HG02943 (cell line): ENCODE results near the gene CYTH2.

ENCODE experiments used
- ATAC-seq: cut with Tn5 transposase; IDR thresholded peaks from one replicate; pipeline ENCODE4 v1.9.1; 2021; ENCODE audit warnings: mild to moderate bottlenecking, low read depth, moderate library complexity; ENCODE audit not compliant: unreplicated experiment

CYTH2 gene

DNA sequence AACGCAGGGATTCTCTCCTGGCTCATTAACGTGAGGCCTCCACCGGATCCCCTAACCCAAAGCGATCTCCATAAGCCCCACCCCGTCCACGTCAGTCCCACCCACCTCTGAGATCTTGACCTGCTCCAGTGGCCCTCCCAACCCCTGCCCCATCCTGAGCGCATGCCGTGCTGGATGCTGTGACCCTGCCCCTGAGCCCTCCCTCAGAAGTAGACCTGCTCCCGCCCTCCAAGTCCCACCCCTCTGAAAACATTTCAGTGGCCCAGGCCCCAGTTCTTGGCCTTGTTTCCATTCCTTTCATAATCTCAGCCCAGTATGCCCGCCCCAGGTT, 22.6 kb downstream of the CYTH2 start:
- no peak for ATAC-seq

DNA sequence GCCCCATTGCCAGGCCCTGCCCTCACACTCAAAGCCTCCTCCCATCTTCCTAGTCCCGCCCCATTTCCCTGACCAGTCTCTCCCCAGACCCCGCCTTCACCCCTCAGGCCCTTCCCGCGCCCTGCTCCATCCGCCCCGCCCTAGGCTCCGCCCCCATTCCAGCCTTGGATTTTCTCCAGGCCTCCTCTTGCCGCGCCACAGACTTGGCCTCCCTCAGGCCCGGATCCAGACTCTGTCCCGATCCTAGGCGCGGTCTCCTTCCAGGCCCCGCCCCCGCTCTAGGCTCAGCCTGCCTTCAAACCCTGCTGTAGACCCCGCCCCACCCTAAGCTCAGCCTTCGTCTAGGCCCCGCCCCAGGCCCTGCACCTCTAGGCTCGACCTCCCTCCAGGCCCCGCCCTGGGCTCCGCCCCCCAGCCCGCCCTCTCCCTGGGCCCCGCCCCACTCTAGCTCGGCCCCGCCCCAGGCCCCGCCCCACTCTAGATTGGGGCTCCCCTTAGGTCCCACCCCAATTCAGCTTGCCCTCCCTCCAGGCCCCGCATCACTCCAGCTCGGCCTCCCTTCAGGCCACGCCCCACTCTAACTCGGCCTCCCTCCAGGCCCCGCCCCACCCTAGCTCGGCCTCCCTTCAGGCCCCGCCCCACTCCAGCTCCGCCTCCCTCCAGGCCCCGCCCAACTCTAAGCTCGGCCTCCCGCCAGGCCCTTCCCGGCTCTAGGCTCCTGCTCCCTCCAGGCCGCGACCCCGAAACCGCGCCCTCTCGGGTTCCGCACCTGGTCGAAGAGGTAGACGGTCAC, 24.0 kb downstream of the CYTH2 start:
- ATAC-seq: peak; percentile 62

DNA sequence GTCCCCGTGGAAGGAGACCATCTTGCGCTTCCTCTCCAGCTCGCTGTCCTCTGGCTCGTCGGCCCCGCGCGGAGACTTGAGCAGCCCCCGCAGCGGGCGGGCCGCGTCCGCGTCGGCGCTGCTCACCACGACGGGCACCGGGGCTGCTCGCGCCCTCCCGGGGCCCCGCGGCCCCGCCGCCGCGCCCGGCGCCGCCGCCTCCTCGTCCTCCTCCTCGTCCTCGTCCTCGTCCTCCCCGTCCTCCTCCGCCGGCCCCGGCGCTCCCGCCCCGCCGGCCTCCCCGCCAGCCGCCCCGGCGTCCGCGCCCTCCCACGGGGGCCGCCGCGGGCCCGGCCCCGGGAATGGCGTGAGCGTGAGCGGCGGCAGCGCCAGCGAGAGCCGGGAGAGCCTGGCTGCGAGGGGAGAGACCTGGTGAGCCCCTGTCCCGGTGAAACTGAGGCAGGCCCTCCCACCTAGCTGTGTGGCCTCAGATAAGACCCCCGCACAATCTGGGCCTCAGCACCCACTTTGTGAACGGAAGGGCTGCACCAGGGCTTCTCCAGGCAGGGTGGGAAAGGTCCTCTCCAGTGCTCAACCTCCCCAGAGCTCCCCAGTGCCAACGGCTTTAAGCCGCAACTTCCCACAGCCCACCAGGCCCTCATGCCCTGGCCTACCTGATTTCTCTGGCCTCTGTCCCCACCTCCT, 24.7 kb downstream of the CYTH2 start:
- peak; percentile 9 for ATAC-seq

DNA sequence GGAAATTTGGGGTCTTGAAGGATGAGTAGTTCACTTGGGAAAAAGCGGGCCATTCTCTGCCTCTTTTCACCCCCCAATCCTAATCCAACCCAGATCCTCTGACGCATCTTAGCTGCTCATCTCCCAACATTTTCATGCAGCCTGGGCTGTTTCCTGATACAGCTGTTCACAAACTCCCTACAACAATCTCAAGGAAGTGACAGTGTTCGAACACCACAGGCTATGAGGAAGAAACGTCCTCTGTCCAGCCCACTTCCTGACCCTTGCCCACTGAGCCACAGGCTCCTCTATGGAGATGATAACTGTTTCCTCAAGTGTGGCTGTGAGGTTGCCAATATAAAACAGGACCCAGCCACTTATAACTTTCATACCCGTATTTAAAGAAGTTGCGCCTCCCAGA, 26.2 kb downstream of the CYTH2 start:
- no peak for ATAC-seq

DNA sequence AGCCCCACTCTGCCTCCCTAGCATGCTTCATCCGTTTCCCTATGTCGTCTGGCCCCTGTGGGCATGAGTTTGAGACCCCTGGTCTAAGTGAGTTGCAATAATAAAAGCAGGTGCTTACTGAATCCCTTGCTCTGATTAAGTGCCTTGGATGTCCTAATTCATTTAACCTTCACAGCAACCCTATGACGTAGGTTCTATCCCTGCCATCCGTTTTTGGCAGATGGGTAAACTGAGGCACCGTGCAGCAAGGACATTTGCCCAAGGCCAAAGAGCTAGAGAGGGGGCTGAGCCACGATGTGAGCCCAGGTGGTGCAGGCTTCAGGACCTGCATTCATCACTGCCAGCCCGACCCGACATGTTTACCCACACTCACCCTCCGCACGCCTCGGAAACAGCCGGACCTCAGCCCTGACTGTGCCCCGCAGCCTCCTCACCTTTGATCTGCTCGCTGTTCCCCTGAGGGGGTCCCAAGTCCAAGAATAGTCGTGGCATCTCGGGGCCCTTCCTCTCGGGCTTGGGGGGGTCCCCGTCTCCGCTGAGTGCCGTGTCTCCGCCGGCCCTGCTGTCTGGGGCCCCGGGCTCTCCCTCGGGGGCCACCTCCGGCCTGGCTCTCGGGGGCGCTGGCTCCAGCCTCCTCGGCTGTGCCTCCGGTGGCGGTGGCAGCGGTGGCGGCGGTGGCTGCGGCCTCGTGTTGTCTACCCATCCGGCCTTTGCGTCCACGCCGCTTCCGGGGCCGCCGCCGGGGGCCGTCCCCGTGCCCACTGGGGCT, 28.0 kb downstream of the CYTH2 start:
- no peak for ATAC-seq

DNA sequence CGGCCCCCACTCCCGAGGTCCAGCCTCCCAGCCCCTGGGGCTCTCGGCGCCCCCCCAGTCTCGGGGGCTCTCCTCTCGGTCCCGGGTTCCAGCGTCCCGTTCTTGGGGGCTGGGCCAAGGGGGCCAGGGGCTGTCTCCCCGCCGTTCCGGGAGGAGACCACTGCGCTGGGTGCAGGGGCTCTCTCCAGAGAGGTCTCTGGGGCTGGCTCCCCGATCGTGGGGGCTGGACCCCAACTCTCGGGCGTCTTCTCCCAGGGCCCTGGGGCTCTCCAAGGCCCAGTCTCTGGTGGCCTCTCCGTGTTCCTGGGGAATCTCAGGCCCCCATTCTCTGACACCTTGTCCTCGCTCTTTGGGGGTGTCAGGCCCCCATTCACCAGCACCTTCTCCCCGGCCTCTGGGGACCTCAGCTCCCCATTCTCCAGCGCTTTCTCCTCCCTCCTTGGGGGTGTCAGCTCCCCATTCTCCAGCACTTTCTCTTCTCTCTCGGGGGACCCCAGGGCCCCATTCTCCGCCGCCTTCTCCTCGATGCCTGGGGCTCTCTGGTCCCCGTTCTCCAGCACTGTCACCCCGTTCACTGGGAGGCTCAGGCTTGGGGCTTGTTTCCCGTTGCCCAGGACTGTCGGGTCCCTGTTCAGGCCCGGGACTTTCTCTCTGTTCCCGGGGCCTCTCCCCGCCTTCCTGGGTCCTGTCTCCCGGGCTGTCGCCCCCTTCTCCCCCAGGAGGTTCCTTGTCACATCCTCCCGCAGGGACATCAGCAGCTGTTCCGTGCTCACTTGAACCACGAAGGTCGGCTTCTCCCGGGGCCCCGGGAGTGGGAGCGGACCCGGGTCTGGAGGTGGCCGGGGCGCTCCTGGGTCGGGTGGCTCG, 28.8 kb downstream of the CYTH2 start:
- no peak for ATAC-seq

DNA sequence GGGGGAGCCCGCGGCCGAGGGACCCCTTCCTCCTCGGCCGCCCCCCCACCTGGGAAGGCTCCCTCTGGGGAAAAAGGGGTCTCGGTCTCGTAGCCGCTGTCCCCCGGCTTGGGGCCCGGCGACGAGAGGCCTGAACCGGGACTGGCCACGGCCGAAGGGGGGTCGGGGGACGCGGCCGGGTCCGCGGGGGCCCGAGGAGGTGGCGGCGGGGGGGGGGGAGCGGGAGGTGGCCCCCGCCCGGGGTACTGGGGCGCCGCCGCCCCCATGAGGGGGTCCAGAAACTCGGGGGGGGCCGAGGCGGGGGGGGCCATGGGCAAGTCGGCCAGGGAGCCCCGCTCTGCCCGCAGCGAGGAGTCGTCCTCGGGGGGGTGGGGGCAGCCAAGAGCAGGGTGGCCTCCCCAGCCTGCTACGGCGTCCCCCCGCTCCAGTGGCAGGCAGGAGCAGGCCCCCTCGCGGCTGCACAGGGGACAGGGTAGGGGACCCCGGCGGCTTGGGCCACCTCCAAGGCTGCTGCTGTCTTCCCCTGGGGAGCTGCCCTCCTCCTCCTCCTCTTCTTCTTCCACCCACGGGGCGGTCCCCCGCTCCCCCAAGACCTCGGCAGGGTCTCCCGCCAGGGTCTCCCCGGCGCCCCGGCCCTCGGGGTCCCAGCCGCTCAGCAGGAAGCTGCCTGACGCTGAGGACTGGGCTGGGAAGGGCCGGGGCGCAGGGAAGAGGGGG, 29.6 kb downstream of the CYTH2 start:
- no peak for ATAC-seq

DNA sequence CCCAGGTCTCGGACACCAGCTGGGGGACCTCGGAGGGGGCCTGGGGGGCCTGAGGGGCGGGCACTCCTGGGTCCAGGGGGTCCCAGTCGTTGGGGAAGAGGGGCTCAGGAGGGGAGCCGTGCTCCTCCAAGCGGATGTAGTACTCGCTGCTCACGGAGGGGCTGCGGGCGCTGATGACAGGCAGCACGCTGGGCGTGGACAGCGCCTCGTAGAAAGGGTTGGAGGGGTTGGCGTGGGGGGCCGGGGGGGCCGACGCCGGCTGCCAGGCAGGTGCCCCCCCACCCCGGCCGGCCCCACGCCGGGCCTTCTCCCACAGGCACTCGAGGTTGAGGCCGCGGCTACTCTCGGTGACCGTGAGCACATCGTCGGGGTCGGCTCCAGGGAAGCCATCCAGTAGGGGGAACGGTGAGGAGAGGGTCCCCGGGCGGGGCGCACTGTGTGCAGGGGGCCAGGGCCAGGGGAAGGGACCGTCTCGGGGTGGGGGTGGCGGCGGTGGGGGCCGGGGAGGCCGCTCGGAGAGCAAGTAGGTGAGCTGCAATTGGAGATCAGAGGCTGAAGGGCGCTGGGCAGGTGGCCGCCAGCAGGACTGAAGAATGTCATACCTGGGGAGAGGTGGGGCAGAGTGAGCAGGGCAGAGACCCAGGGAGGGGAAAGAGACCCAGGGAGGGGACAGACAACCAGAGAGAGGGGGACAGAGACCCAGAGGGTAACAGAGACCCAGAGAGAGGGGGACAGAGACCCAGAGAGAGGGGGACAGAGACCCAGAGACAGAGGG, 30.3 kb downstream of the CYTH2 start:
- no peak for ATAC-seq

DNA sequence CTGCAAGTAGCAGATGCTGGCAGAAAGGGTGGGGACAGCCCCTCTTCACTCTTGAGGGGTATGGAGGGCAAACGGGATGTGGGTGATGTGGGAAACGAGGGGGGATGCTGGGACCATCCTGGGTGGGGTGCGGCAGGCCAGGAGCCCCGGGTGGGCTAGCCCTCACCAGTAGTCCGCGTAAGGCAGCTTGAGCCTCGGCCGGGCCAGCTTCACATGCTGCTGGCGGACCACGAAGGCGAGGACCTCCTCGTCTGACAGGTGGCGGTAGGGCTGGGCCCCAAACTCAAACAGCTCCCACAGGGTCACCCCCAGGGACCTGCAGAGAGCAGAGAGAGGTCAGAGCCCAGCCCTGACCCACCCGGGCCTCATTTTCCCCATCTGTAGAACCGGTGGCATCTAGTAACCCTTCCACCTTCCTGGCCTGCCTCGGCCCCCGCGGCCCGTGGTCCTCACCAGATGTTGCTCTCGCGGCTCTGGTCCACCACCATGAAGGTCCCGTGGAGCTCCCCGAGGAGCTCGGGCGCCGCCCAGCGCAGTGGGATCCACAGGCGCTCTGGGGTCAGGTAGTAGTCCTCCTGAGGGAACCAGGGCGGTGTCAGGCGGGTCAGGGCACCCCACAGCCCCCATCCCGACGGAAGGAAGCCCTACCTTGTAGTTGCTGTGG, 31.8 kb downstream of the CYTH2 start:
- ATAC-seq: no peak

DNA sequence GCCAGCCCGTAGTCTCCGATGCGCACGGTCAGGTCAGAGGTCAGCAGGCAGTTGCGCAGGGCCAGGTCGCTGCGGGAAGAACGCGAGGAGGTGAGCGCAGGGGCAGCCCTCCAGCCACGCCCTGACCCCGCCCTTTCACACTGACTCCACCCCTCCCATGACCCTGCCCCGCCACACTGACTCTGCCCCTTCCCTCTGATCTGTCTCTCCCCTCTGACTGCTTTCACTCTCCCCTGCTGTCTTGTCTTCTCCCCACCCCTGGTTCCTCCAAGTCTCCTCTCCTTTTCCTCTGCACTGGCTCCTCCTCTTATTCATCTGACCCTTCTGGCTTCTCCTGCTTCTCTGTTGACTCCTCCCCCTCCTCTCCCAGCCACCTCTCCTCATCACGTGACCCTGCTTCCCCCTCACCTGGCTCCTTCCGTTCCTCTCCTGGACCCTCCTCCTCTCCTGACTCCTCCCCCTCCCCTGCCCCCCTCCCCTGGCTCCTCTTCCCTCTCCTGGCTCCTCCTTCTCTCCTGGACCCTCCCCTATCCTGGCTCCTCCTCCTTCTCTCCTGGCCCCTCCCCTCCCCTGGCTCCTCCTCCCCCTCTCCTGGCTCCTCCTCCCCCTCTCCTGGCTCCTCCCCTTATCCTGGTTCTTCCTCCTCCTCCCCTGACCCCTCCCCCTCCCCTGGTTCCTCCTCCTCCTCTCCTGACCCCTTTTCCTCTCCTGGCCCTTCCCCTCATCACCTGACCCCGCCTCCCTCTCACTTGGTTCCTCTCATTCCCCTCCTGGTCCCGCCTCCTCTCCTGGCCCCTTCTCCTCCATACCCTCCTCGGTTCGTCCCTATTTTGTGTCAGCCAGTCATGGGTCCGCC, 32.6 kb downstream of the CYTH2 start:
- ATAC-seq: no peak

DNA sequence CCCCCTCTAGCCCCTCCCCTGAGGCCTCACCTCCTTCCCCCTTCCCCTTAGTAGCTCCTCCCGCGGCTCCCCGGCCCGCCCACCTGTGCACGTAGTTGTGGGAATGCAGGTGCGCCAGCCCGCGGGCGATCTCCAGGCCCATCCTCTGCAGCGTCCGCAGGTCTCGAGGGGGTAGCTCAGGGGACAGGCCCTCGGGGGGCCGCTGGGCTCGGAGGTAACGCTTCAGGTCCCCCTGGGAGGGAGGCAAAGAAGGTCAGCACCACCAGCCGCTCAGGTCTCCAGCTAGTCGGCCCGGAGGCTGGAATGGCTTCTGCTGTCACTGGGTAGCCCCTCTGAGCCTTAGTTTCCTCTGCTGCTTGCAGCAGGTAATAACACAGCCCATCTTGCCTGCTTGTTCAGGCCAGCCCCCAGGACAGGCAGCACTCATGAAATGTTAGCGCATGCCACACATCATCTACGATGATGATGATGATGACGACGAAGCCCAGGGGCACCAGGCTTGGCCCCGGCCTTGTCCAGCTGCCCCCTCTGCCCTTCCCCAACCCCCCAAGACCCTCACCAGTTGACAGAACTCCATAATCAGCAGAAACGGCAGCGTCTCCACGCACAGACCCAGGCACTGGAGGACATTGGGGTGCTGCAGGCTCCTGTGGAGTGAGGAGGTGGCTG, 33.3 kb downstream of the CYTH2 start:
- no peak for ATAC-seq

DNA sequence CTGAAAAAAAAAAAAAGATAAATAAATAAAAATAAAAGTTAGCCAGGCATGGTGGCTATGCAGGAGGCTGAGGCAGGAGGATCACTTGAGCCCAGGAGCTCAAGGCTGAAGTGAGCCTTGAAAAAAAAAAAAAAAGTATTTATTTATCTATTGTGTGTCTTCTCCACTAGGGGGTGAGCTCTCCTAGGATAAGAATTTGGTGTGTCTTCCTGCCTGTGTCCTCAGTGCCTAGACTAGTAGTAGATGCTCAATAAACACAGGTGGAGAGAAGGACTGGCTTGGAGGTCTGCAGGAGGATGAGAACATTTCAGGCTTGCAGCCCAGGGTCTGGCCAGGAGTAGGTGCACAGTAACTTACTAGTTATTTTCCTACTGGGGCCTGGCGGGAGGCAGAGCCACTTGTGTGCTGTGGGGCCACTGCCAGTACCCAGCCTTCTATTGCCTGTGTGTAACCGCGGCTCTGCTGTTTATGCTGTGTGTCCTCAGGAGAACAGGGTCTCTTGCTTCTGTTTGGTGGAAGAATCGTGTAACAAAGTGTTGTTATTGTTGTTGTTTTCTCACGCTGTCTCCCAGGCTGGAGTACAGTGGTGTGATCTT, 37.1 kb downstream of the CYTH2 start:
- no peak for ATAC-seq

DNA sequence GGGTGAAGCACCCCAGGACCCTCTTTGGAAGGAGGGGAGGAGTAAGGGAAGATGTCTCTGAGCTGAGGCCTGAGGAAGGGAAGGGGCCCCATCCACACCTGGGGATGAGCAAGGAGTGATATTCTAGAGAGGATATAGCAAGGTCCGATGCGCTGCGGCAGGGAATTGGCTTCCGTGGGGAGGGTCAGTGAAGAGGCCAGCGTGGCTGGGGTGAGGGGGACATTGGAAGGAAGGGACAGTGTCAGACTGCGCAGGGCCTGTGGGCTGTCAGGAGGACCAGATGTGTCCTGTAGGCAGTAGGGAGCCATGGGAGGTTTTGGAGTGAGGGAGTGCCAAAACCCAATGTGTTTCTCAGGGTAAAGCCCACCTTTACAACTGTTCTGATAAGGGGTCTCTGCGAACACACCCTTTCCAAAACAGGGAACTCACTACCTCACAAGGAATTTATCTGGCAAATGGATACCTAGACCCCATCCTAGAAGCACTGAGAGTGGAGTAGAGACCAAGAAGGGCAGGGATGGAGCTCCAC, 38.8 kb downstream of the CYTH2 start:
- no peak for ATAC-seq

DNA sequence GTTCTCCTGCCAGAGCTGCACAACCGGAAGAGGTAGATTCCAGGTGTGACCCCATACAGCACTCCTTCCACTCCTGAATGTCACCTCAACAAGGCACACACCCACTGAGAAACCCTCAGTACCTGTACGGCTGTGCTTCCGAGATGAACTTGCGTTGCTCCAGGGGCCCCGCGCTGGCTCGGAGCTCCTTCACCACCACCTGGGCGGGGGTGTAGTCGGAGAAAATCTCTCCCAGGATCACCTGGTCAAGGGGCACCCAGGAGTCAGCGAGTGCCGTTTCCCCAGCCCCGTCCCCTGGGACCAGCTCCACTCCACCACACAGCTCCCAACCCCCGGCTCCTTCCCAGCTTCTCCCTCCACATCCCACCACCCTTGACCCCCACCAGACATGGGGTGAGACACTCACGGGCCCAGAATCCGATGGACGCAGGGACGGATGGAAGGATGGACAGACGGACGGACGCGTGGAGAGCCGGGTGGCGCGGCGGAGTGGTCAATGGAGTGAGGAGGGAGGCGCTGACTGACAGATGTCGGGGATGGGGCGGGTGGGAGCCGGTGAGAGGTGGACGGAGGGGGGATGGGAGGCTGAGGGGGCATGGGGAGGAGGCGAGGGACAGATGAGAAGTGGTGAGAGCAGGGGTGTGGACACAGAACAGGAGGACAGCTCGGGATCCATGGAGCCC, 39.7 kb downstream of the CYTH2 start:
- no peak for ATAC-seq

DNA sequence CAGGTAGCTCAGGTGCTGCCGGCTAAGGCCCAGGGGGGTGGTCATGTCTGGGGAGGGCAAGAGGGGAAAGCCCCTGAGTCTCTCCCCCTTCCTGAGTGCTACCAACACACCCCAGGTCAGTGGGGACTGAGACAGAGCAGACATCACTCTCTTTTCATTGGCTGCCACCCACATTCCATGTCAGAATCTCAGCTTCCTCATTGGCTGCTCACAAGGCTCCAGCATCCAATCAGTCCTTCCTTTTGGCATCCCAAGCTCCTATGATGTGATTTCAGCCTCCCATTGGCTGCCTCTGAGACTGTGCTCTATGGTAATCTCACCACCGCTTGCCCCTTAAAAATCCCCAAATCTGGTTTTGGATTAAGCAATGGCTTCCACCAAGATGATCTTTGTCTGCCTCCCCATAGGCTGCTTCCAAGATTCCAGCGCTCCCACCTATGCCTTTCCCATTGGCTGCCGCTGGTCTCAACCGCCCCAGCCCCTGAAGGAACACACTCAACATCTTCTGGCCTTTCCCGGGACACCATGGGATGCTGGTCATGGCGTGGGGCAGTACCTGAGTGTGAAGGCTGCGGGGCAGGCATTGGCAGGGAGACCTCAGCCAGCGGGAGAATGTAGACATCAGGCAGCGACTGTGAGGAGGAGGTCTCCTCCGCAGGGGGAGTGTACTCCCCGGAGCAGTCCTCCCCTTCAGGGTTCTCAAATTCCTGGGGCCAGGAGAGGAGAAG, 40.5 kb downstream of the CYTH2 start:
- no peak for ATAC-seq
